HEK293 (cell line): Measurements from ENCODE around the gene PAX4.

Source experiments
- SETDB1 ChIP-seq: IDR thresholded peaks from one replicate; pipeline ENCODE4 v1.6.1; 2017; ENCODE audit warnings: mild to moderate bottlenecking, low read length, moderate library complexity, mixed read lengths; ENCODE audit not compliant: insufficient read length
- TCF7L2 ChIP-seq: IDR thresholded peaks from 2 replicates; pipeline ENCODE4 v1.6.1; 2011; ENCODE audit warnings: low read depth, mild to moderate bottlenecking, inconsistent platforms, low read length, moderate library complexity, borderline replicate concordance
- ZNF24 ChIP-seq: fragments of 450-650 bp; formaldehyde crosslinking; IDR thresholded peaks from 2 replicates; pipeline ENCODE4 v1.5.1; 2016; ENCODE audit warnings: missing biosample characterization, missing genetic modification characterization
- ZXDB ChIP-seq: fragments of 450-650 bp; formaldehyde crosslinking; IDR thresholded peaks from 2 replicates; pipeline ENCODE4 v1.5.1; 2016; ENCODE audit warnings: missing biosample characterization, missing genetic modification characterization
- TF ChIP-seq, protein P1 (sequence below): fragments of 450-650 bp; formaldehyde crosslinking; IDR thresholded peaks from 2 replicates; pipeline ENCODE4 v1.5.1; 2016; ENCODE audit warnings: missing biosample characterization, missing genetic modification characterization
- TF ChIP-seq, protein P2 (sequence below): fragments of 450-650 bp; formaldehyde crosslinking; IDR thresholded peaks from 2 replicates; pipeline ENCODE4 v1.5.1; 2016; ENCODE audit warnings: missing biosample characterization, missing genetic modification characterization

DNA sequence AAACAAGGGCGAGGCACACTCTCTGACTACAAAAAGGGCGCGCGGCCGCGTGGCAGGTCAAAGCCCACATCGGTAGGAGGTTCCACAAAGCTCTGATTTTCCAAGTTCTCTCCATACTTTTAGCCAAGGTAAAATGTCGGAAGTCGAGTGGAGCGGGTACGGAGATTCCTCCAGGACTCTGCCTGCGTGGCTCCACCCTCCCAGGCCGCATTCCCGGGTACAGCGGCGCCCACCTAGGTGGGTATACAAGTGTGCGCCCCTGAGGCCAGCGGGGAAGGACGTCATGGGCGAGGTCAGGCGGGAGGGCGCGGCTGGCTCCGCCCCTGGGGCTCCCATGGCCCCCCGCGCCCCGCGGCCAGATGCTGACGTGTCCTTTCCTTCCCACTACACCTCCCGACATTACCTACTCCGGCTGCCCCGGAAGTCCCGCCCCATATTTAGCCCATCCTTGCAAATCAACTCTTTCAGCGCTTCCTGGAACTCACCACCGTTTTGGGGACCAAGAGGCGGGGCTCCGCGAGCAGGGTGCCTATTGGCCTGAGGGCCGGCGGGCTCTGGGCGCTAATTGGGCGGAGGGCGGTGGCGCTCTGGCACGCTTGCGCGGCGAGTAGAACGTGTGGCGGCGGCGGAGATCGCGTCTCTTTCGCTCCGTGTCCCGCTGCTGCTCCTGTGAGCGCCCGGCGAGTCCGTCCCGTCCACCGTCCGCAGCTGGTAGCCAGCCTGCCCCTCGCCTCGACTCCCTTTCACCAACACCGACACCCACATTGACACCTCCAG is 33.8 kb upstream of the PAX4 start, which contains the start of gene SND1:
- TF ChIP-seq SETDB1 (no peak), ZNF24 (tag by site-specific recombination) (peak; percentile 43; the same call in 1 of the 2 replicates), TCF7L2 (no peak), ZXDB (tag by site-specific recombination) (peak; percentile 83)
- TF ChIP-seq, protein P1, sequence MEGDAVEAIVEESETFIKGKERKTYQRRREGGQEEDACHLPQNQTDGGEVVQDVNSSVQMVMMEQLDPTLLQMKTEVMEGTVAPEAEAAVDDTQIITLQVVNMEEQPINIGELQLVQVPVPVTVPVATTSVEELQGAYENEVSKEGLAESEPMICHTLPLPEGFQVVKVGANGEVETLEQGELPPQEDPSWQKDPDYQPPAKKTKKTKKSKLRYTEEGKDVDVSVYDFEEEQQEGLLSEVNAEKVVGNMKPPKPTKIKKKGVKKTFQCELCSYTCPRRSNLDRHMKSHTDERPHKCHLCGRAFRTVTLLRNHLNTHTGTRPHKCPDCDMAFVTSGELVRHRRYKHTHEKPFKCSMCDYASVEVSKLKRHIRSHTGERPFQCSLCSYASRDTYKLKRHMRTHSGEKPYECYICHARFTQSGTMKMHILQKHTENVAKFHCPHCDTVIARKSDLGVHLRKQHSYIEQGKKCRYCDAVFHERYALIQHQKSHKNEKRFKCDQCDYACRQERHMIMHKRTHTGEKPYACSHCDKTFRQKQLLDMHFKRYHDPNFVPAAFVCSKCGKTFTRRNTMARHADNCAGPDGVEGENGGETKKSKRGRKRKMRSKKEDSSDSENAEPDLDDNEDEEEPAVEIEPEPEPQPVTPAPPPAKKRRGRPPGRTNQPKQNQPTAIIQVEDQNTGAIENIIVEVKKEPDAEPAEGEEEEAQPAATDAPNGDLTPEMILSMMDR: peak; percentile 37; the same call in 1 of the 2 replicates
- TF ChIP-seq, protein P2, sequence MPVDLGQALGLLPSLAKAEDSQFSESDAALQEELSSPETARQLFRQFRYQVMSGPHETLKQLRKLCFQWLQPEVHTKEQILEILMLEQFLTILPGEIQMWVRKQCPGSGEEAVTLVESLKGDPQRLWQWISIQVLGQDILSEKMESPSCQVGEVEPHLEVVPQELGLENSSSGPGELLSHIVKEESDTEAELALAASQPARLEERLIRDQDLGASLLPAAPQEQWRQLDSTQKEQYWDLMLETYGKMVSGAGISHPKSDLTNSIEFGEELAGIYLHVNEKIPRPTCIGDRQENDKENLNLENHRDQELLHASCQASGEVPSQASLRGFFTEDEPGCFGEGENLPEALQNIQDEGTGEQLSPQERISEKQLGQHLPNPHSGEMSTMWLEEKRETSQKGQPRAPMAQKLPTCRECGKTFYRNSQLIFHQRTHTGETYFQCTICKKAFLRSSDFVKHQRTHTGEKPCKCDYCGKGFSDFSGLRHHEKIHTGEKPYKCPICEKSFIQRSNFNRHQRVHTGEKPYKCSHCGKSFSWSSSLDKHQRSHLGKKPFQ: peak; percentile 75; the same call in 1 of the 2 replicates
